ENCODE results near the gene GPR149.

The GPR149 gene

DNA sequence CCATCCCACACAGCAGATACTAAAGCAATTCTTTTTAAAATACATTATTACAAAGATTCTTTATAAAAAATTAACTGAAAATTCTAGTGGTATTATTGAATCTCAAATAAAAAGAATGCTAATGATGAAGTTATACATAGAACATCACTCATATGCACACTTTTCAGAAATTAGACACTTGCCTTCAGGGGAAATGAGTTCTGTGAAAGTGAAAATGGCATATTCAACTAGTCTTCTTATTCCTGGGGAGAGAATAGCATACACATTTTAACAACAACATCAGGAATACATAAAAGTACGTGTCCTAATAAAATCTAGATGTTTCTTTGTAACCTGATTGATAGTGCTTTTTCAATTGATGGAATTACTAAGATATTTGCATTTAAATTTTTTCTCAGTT lies 68.9 kb downstream of the GPR149 start:
- H3K9ac ChIP-seq (ENCODE audit: low read length): no peak overlapping the region
- no peaks in the 10 kb centered on the region for H3K36me3 ChIP-seq (replicated peaks; ENCODE audit: low read depth, low read length)
- H3K4me3 ChIP-seq (ENCODE audit: low read length): no peak overlapping the region
- H3K9me3 ChIP-seq (ENCODE audit: insufficient read depth, low read length): no peaks in the 10 kb centered on the region
- no peak for TF ChIP-seq EZH2phosphoT487 (IDR thresholded peaks at IDR 0.05; ENCODE audit: low read depth)
- no peak for TF ChIP-seq CTCF (IDR thresholded peaks at IDR 0.05; ENCODE audit: low read depth, low read length)
- no peak overlapping the region for H3K4me2 ChIP-seq (ENCODE audit: low read length)
- H4K20me1 ChIP-seq (ENCODE audit: insufficient read depth, low read length): no peaks in the 10 kb centered on the region
- H3K27me3 ChIP-seq (ENCODE audit: low read depth, low read length): no peaks in the 10 kb centered on the region
- H3K79me2 ChIP-seq (ENCODE audit: low read length): no peaks in the 10 kb centered on the region
- no peak overlapping the region for H2AFZ ChIP-seq (ENCODE audit: low read depth, low read length)
- no peak overlapping the region for H3K27ac ChIP-seq (ENCODE audit: low read length)
- H3K4me1 ChIP-seq (ENCODE audit: low read length): no peaks in the 10 kb centered on the region

DNA sequence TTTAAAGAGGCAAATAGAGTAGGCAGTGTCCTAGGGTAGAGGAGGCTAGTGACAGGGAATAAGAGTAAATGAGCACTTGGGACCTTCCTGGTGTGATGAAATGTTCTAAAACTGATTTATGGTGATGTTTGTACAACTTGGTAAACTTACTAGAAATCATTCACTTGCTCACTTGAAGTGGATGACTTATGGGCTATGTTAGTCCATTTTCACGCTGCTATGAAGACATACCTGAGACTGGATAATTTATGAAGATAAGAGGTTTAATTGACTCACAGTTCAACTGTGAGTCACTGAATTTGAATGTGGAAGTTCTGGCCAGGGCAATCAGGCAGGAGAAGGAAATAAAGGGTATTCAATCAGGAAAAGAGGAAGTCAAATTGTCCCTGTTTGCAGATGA lies 74.0 kb downstream of the GPR149 start:
- no peaks in the 10 kb centered on the region for H3K4me1 ChIP-seq (ENCODE audit: low read length)
- H2AFZ ChIP-seq (ENCODE audit: low read depth, low read length): no peak overlapping the region
- H3K9ac ChIP-seq (ENCODE audit: low read length): no peak overlapping the region
- H3K4me3 ChIP-seq (ENCODE audit: low read length): no peak overlapping the region
- no peak overlapping the region for H3K4me2 ChIP-seq (ENCODE audit: low read length)
- H4K20me1 ChIP-seq (ENCODE audit: insufficient read depth, low read length): no peaks in the 10 kb centered on the region
- no peak for TF ChIP-seq EZH2phosphoT487 (IDR thresholded peaks at IDR 0.05; ENCODE audit: low read depth)
- TF ChIP-seq CTCF (IDR thresholded peaks at IDR 0.05; ENCODE audit: low read depth, low read length): no peak
- no peaks in the 10 kb centered on the region for H3K36me3 ChIP-seq (replicated peaks; ENCODE audit: low read depth, low read length)
- H3K27me3 ChIP-seq (ENCODE audit: low read depth, low read length): no peaks in the 10 kb centered on the region
- no peaks in the 10 kb centered on the region for H3K79me2 ChIP-seq (ENCODE audit: low read length)
- no peak overlapping the region for H3K27ac ChIP-seq (ENCODE audit: low read length)
- no peaks in the 10 kb centered on the region for H3K9me3 ChIP-seq (ENCODE audit: insufficient read depth, low read length)

DNA sequence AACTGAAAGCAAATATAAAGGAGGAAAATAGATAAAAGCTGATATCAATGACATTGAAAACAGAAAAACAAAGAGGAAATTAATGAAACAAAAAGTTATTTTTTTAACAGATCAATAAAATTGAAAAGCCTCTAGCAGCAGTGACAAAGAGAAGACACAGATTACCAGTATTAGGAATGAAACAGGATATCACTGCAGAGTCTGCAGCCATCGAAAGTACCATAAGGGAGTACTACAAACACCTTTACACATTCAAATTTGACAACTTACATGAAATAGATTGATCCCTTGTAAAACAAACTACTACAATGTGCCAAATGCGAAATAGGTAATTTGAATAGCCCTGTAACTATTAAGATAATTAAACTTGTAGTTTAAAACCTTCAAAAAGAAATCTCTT lies 80.8 kb downstream of the GPR149 start:
- Histone ChIP-seq H3K27me3 (ENCODE audit: low read depth, low read length) (no peaks in the 10 kb centered on the region), H3K9me3 (ENCODE audit: insufficient read depth, low read length) (no peaks in the 10 kb centered on the region), H3K4me1 (ENCODE audit: low read length) (no peaks in the 10 kb centered on the region), H3K4me2 (ENCODE audit: low read length) (no peak overlapping the region), H3K4me3 (ENCODE audit: low read length) (no peak overlapping the region), H3K36me3 (replicated peaks; ENCODE audit: low read depth, low read length) (no peaks in the 10 kb centered on the region), H3K9ac (ENCODE audit: low read length) (no peak overlapping the region), H2AFZ (ENCODE audit: low read depth, low read length) (no peak overlapping the region), H3K27ac (ENCODE audit: low read length) (no peak overlapping the region), H4K20me1 (ENCODE audit: insufficient read depth, low read length) (no peaks in the 10 kb centered on the region), H3K79me2 (ENCODE audit: low read length) (no peaks in the 10 kb centered on the region)
- no peak for TF ChIP-seq CTCF (IDR thresholded peaks at IDR 0.05; ENCODE audit: low read depth, low read length)
- no peak for TF ChIP-seq EZH2phosphoT487 (IDR thresholded peaks at IDR 0.05; ENCODE audit: low read depth)

GRCh38 chr3:154345422-154346122 lies 84.4 kb downstream of the GPR149 start:
- TF ChIP-seq CTCF (IDR thresholded peaks at IDR 0.05; ENCODE audit: low read depth, low read length) (no peak), EZH2phosphoT487 (IDR thresholded peaks at IDR 0.05; ENCODE audit: low read depth) (no peak)
- H3K9me3 ChIP-seq (ENCODE audit: insufficient read depth, low read length): no peaks in the 10 kb centered on the region
- H3K4me3 ChIP-seq (ENCODE audit: low read length): no peak overlapping the region
- no peaks in the 10 kb centered on the region for H3K79me2 ChIP-seq (ENCODE audit: low read length)
- no peaks in the 10 kb centered on the region for H4K20me1 ChIP-seq (ENCODE audit: insufficient read depth, low read length)
- H3K4me2 ChIP-seq (ENCODE audit: low read length): no peak overlapping the region
- no peak overlapping the region for H3K27ac ChIP-seq (ENCODE audit: low read length)
- H2AFZ ChIP-seq (ENCODE audit: low read depth, low read length): no peak overlapping the region
- H3K9ac ChIP-seq (ENCODE audit: low read length): no peak overlapping the region
- H3K4me1 ChIP-seq (ENCODE audit: low read length): no peaks in the 10 kb centered on the region
- no peaks in the 10 kb centered on the region for H3K27me3 ChIP-seq (ENCODE audit: low read depth, low read length)
- no peaks in the 10 kb centered on the region for H3K36me3 ChIP-seq (replicated peaks; ENCODE audit: low read depth, low read length)
